Stomach (tissue), 9 donors: ENCODE results near the gene PLCL2. TPM values are rescaled to one million over a fixed set of nuclear protein-coding genes. Genes with fewer than 3 reads are reported as not detected.
A peak's percentile ranks its signal among the peaks of the same experiment; 100 is the strongest.
"Not testable (repeated sequence)": the region's sequence is repeated elsewhere in the genome, so short reads cannot be mapped to it uniquely, and the experiment has no call there.

Experiments used
- DNase-seq, 2 donors: peaks; one replicate each; pipeline versions ENCODE4 v3.0.0 to v3.0.0-alpha.2; 2013 to 2019
- H3K27ac ChIP-seq, 5 donors: fragments of 200-600 bp in 4 of 5; sonication (generic) in 4 of 5; one replicate each; pipeline ENCODE4 v1.5.1; 2013 to 2019; ENCODE audit warnings: mild to moderate bottlenecking in 1 of 5, moderate library complexity in 1 of 5
- H3K27me3 ChIP-seq, 3 donors: fragments of 200-600 bp; sonication (generic); one replicate each; pipeline ENCODE4 v1.5.1; 2017 to 2019; ENCODE audit warnings: mixed run types in 1 of 3
- H3K36me3 ChIP-seq, 4 donors: fragments of 200-600 bp; sonication (generic); 1 replicate in 3 of 4; 2 replicates in 1 of 4; pipeline ENCODE4 v1.5.1; 2016 to 2019
- H3K4me1 ChIP-seq, 4 donors: fragments of 200-600 bp; sonication (generic); one replicate each; pipeline ENCODE4 v1.5.1; 2016 to 2019
- H3K4me3 ChIP-seq, 4 donors: fragments of 200-600 bp; sonication (generic) in 3 of 4; one replicate each; pipeline ENCODE4 v1.5.1; 2016 to 2019; ENCODE audit warnings: mild to moderate bottlenecking in 1 of 4
- H3K9me3 ChIP-seq, 4 donors: fragments of 200-600 bp; sonication (generic); one replicate each; pipeline ENCODE4 v1.5.1; 2016 to 2019
- CTCF ChIP-seq, 7 experiments: fragments of 450-650 bp in 4 of 7; fragments of 200-600 bp in 3 of 7; sonication (generic) in 3 of 7; IDR thresholded peaks; one replicate each; pipeline ENCODE4 v1.5.1; 2016 to 2019; ENCODE audit warnings: antibody characterized with exemption in 7 of 7, control low read depth in 2 of 7, mild to moderate bottlenecking in 1 of 7
- EP300 ChIP-seq: sonication (generic); formaldehyde crosslinking; IDR thresholded peaks from one replicate; pipeline ENCODE4 v1.6.1; 2017; ENCODE audit warnings: antibody characterized with exemption
- POLR2A ChIP-seq, 4 donors: fragments of 450-650 bp; IDR thresholded peaks; one replicate each; pipeline ENCODE4 v1.6.1; 2016; ENCODE audit warnings: antibody characterized with exemption in 4 of 4, control low read depth in 2 of 4, mild to moderate bottlenecking in 1 of 4, moderate library complexity in 1 of 4
- POLR2AphosphoS5 ChIP-seq, 3 donors: sonication (generic); formaldehyde crosslinking; IDR thresholded peaks; one replicate each; pipeline ENCODE4 v1.6.1; 2016; ENCODE audit warnings: antibody characterized with exemption in 3 of 3
- WGBS, 5 donors: extraction: QIAGEN DNeasy Blood & Tissue Kit in 3 of 5; methylation state at CpG; one replicate each; pipeline versions ENCODE4 v1.1.5 to v1.1.7; 2013 to 2018; 5-methylcytosine and 5-hydroxymethylcytosine counted together
- intact Hi-C: fragments of 100-400 bp; cut with DNase I; formaldehyde crosslinking; loops from one replicate; pipeline ENCODE4 v1.15.1; 2023; ENCODE audit warnings: low total_unique reads
- polyA plus RNA-seq, 3 donors: library from polyadenylated mRNA; stranded (reverse); fragments of 200-250 nt; gene quantifications; one replicate each; pipeline ENCODE4 v1.2.3, GENCODE V29; 2013
- total RNA-seq, 5 donors: library from RNA; depleted of rRNA; stranded (reverse); fragments of >200 nt; gene quantifications; one replicate each; pipeline versions ENCODE4 v1.1.0 to v1.2.3, GENCODE V29; 2014 to 2016
- donor health status: healthy with polysubstance abuse.
- donor health status: Bipolar disorder and iron deficiency.
- donor health status: healthy.

PLCL2 gene
- total and polyA plus RNA-seq, 8 donors: 1.0 to 34.9 (median 5.7) TPM

GRCh38 chr3:16944356-16944755 lies 59.6 kb downstream of the PLCL2 start:
- no peaks in the 10 kb centered on the region for H3K9me3 ChIP-seq
- no peak for DNase-seq
- no peaks in the 10 kb centered on the region for H3K36me3 ChIP-seq
- no peaks in the 10 kb centered on the region for H3K27me3 ChIP-seq
- TF ChIP-seq EP300: no peak
- TF ChIP-seq POLR2AphosphoS5 (IDR thresholded peaks at IDR 0.05): no peak
- no peak for TF ChIP-seq CTCF (IDR thresholded peaks at IDR 0.05)
- intact Hi-C loops: no loop called here
- no peak overlapping the region for H3K27ac ChIP-seq
- H3K4me1 ChIP-seq: peaks cover 0 to 9% (median 6%) of the 10 kb centered on the region in 4 donors
- H3K4me3 ChIP-seq: no peak overlapping the region
- 64 to 93% (median 85%) methylated on average over 1 of the region's 1 CpG for WGBS, 5 donors

- Histone ChIP-seq H3K4me1 (peaks cover 0 to 9% (median 6%) of the 10 kb centered on the region in 4 donors), H3K4me3 (no peak overlapping the region), H3K9me3 (no peaks in the 10 kb centered on the region), H3K36me3 (no peaks in the 10 kb centered on the region), H3K27me3 (no peaks in the 10 kb centered on the region), H3K27ac (no peak overlapping the region)
- intact Hi-C loops: no loop called here
- no peak for TF ChIP-seq POLR2AphosphoS5 (IDR thresholded peaks at IDR 0.05)
- no peak for TF ChIP-seq EP300
- TF ChIP-seq CTCF (IDR thresholded peaks at IDR 0.05): no peak
- TF ChIP-seq POLR2A (IDR thresholded peaks at IDR 0.05): no peak
- peak in 1 of 2 donors; percentile 19 for DNase-seq
Observed at GRCh38 chr3:16945330-16945729, 60.6 kb downstream of the PLCL2 start.

- no peaks in the 10 kb centered on the region for H3K9me3 ChIP-seq
- intact Hi-C loops: no loop called here
- no peak overlapping the region for H3K4me3 ChIP-seq
- H3K36me3 ChIP-seq: no peaks in the 10 kb centered on the region
- TF ChIP-seq POLR2AphosphoS5 (IDR thresholded peaks at IDR 0.05) (no peak), CTCF (IDR thresholded peaks at IDR 0.05) (no peak), POLR2A (IDR thresholded peaks at IDR 0.05) (no peak), EP300 (no peak)
- H3K27ac ChIP-seq: no peak overlapping the region
- 89 to 97% (median 91%) methylated on average over 2 of the region's 2 CpGs for WGBS, 5 donors
- no peaks in the 10 kb centered on the region for H3K27me3 ChIP-seq
- DNase-seq: no peak
- peaks cover 0 to 3% (median 0%) of the 10 kb centered on the region in 4 donors for H3K4me1 ChIP-seq
Observed at GRCh38 chr3:16950282-16950681, 65.5 kb downstream of the PLCL2 start.

- no peaks in the 10 kb centered on the region for H3K9me3 ChIP-seq
- no peaks in the 10 kb centered on the region for H3K27me3 ChIP-seq
- WGBS, 5 donors: 82 to 100% (median 89%) methylated on average over 1 of the region's 1 CpG
- TF ChIP-seq EP300 (no peak), CTCF (IDR thresholded peaks at IDR 0.05) (no peak), POLR2AphosphoS5 (IDR thresholded peaks at IDR 0.05) (no peak), POLR2A (IDR thresholded peaks at IDR 0.05) (no peak)
- H3K4me1 ChIP-seq: no peaks in the 10 kb centered on the region
- no peak overlapping the region for H3K4me3 ChIP-seq
- no peak overlapping the region for H3K27ac ChIP-seq
- no peak for DNase-seq
- intact Hi-C loops: no loop called here
- H3K36me3 ChIP-seq: no peaks in the 10 kb centered on the region
Observed at GRCh38 chr3:16950845-16951244, 66.1 kb downstream of the PLCL2 start.

GRCh38 chr3:16957852-16958251 lies 73.1 kb downstream of the PLCL2 start:
- WGBS, 5 donors: 91 to 97% (median 93%) methylated on average over 2 to 3 of the region's 3 CpGs
- H3K9me3 ChIP-seq, H3K36me3 ChIP-seq, H3K27me3 ChIP-seq, H3K4me1 ChIP-seq, H3K27ac ChIP-seq, H3K4me3 ChIP-seq, DNase-seq, intact Hi-C loops: not testable (repeated sequence)
